ENCODE results near the gene CFI.
A peak's percentile ranks its signal among the peaks of the same experiment; 100 is the strongest.

Gene CFI

DNA sequence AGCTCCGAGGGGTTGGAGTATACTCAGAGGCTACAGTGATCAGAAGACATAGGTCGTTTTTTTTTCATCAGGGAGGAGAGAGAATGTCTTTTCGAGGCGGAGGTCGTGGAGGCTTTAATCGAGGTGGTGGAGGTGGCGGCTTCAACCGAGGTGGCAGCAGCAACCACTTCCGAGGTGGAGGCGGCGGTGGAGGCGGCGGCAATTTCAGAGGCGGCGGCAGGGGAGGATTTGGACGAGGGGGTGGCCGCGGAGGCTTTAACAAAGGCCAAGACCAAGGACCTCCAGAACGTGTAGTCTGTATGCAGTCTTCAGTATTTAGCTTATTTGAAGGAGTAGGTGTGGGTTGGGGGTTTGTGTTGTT is 14.3 kb upstream of the CFI start:
- in situ Hi-C loops (cut with MboI; ENCODE audit: low sequenced_read_pairs, unreplicated experiment): no loop called here
- peak; percentile 28 for DNase-seq (ENCODE audit: low spot score)
- TF ChIP-seq, protein P1, sequence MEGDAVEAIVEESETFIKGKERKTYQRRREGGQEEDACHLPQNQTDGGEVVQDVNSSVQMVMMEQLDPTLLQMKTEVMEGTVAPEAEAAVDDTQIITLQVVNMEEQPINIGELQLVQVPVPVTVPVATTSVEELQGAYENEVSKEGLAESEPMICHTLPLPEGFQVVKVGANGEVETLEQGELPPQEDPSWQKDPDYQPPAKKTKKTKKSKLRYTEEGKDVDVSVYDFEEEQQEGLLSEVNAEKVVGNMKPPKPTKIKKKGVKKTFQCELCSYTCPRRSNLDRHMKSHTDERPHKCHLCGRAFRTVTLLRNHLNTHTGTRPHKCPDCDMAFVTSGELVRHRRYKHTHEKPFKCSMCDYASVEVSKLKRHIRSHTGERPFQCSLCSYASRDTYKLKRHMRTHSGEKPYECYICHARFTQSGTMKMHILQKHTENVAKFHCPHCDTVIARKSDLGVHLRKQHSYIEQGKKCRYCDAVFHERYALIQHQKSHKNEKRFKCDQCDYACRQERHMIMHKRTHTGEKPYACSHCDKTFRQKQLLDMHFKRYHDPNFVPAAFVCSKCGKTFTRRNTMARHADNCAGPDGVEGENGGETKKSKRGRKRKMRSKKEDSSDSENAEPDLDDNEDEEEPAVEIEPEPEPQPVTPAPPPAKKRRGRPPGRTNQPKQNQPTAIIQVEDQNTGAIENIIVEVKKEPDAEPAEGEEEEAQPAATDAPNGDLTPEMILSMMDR (IDR thresholded peaks at IDR 0.05; ENCODE audit: borderline replicate concordance, control extremely low read depth, extremely low read depth, insufficient read depth, missing control alignments): no peak

DNA sequence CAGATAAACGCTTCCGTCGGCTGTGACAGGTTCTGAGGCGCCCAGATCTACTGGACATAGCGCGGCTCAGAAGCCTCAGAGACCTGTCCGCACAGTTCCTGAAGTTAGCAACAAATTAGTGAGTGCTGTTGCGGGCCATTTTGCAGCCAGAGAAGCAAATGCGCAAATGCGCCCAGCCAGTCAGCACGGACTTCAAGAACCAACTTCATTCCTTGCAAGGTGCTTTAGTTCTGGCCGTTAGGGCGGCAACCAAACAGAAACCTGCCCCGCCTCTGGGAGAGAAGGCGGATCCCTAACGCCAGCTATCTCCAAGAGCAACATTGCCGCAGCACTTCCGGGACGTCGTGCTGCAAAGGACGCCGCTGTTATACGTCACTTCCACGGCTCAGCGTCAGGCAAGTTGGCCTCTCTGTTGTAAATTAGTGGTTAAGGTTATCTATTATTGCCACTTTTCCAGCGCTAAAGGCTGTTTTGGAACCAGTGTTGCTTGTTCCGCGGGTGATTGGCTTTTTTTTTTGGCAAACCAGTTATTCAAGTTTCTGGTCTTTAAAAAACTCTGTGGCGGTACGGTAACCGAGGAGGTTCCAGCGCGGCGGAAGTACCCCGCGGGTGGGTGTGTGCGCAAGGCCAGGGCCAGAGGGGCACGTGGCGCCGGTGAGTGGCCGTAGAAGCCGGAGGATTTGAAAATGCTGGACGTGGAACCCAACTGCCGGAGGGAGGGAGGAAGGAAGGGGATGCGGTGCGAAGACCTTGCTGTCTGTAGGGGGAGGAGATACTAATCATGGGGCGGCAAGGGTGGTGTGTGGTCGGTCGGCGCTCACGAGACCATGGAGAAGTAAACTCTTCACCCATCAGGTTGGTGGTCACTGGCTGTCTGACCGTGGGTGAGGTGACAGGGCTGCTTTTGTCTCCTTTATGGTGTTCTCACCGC is 13.6 kb upstream of the CFI start, which contains the start of gene GAR1:
Gene GAR1, plus strand, starts transcription at position 612 of the 931 bp plus-strand sequence. CDS start 403 bp downstream, outside the sequence.
- in situ Hi-C loops (cut with MboI; ENCODE audit: low sequenced_read_pairs, unreplicated experiment): no loop called here
- TF ChIP-seq, protein P1 (IDR thresholded peaks at IDR 0.05; ENCODE audit: borderline replicate concordance, control extremely low read depth, extremely low read depth, insufficient read depth, missing control alignments): no peak
- peak; percentile 93 for DNase-seq (ENCODE audit: low spot score)

DNA sequence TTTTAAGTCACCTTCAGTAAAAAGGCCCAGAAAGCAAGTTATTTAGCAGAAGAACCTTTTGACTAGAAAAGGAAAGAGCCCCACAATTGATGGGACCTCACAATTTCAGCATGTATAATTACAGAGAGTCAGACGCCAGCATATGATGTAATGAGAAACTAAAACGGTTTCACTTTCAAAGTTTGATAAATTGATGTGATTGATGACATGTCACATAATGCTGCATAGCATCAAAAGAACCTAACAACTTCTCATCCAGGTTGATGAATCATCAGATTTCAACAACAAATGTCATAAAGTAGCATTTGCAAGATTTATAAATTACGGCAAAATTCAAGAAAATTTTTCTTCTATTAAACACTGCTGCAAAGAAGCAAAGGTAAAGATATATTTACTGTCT is 9.9 kb upstream of the CFI start:
- TF ChIP-seq, protein P1 (IDR thresholded peaks at IDR 0.05; ENCODE audit: borderline replicate concordance, control extremely low read depth, extremely low read depth, insufficient read depth, missing control alignments): no peak
- in situ Hi-C loops (cut with MboI; ENCODE audit: low sequenced_read_pairs, unreplicated experiment): no loop called here
- DNase-seq (ENCODE audit: low spot score): peak; percentile 8

DNA sequence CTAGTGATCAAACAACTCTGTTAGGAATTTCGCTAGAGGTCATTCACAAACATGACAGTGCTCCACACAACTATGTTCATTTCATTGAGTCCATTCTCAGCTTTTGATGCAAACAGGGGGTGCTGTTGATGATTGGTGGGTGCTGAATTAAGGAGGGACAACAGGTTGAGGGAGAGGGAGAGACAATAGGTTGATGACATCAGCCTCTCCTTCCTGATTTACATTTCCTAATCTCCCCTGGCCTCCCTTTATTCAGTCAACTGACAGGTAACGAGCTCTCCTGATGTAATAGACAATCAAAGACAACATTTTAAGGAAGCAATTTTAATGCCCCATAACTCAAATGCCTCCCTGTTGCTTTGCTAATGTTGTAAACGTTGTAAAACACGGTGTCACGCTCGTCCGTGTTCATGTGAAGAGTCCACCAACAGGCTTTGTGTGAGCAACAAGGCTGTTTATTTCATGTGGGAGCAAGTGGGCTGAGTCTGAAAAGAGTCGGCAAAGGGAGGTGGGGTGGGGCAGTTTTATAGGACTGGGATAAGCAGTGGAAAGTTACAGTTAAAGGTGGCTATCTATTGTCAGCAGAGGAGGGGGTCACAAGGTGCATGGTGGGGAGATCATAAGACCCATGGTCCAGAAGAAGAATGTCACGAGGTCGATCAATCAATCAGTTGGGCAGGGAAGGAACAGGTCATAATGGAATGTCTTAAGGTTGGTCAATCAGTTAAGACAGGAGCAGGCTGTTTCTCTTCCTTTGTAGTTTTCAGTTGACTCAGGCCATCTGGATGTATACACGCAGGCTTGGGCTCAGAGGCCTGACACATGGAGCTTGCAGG is 9.0 kb upstream of the CFI start:
- DNase-seq (ENCODE audit: low spot score): no peak
- TF ChIP-seq, protein P1 (IDR thresholded peaks at IDR 0.05; ENCODE audit: borderline replicate concordance, control extremely low read depth, extremely low read depth, insufficient read depth, missing control alignments): no peak
- in situ Hi-C loops (cut with MboI; ENCODE audit: low sequenced_read_pairs, unreplicated experiment): no loop called here

DNA sequence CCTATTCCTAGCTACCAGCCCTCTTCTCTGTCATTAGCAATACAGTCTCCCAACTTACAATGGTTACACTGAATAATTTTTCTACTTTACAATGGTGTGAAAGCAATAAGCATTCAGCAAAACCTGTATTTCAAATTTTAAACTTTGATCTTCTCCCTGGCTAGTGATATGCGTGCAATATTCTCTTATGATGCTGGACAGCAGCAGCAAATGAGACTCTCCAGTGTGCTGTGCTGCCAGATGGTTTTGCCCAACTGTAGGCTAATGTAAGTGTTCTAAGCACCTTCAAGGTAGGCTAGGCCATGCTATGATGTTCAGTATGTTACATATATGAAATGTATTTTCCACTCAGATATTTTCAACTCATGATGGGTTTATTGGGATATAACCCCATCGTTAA is 7.9 kb upstream of the CFI start:
- in situ Hi-C loops (cut with MboI; ENCODE audit: low sequenced_read_pairs, unreplicated experiment): loop anchor here (10.0 kb wide), 1 partner anchor 385 kb away; no protein-coding TSS in a partner anchor
- no peak for DNase-seq (ENCODE audit: low spot score)

More for the DNA sequence above, 7.9 kb upstream of the CFI start:
- TF ChIP-seq, protein P1 (IDR thresholded peaks at IDR 0.05; ENCODE audit: borderline replicate concordance, control extremely low read depth, extremely low read depth, insufficient read depth, missing control alignments): no peak
